Transverse colon (tissue), 4 donors: ENCODE measurements around the gene PJVK. TPM values are rescaled to one million over a fixed set of nuclear protein-coding genes. Genes with fewer than 3 reads are reported as not detected.
A peak's percentile ranks its signal among the peaks of the same experiment; 100 is the strongest.
"Not testable (repeated sequence)": the region's sequence is repeated elsewhere in the genome, so short reads cannot be mapped to it uniquely, and the experiment has no call there.

Source experiments
- DNase-seq: peaks from one replicate; pipeline ENCODE4 v3.0.0-alpha.2; 2019
- H3K27ac ChIP-seq, 4 donors: fragments of 200-600 bp; sonication (generic); 2 replicates each; pipeline ENCODE4 v1.5.1; 2016 to 2018; ENCODE audit warnings: inconsistent platforms in 4 of 4
- H3K27me3 ChIP-seq: fragments of 200-600 bp; sonication (generic); 2 replicates; pipeline ENCODE4 v1.5.1; 2017; ENCODE audit warnings: inconsistent platforms
- H3K36me3 ChIP-seq, 4 donors: fragments of 200-600 bp; sonication (generic); 2 replicates each; pipeline ENCODE4 v1.5.1; 2017 to 2019; ENCODE audit warnings: inconsistent platforms in 4 of 4
- H3K4me1 ChIP-seq, 4 donors: fragments of 200-600 bp; sonication (generic); 2 replicates each; pipeline ENCODE4 v1.5.1; 2017 to 2020; ENCODE audit warnings: inconsistent platforms in 4 of 4
- H3K4me3 ChIP-seq, 4 donors: fragments of 200-600 bp; sonication (generic); 1 replicate in 1 of 4; 2 replicates in 3 of 4; pipeline versions ENCODE4 v1.5.1 to v1.6.1; 2017 to 2019; ENCODE audit warnings: inconsistent platforms in 4 of 4
- H3K9me3 ChIP-seq, 2 donors: fragments of 200-600 bp; sonication (generic); 2 replicates each; pipeline ENCODE4 v1.5.1; 2017 to 2019; ENCODE audit warnings: inconsistent platforms in 2 of 2
- EP300 ChIP-seq: sonication (generic); formaldehyde crosslinking; IDR thresholded peaks from one replicate; pipeline ENCODE4 v1.6.1; 2017; ENCODE audit warnings: antibody characterized with exemption, low read depth
- POLR2A ChIP-seq: fragments of 450-650 bp; IDR thresholded peaks from one replicate; pipeline ENCODE4 v1.6.1; 2016; ENCODE audit warnings: antibody characterized with exemption, mild to moderate bottlenecking, moderate library complexity
- POLR2AphosphoS5 ChIP-seq, 3 donors: sonication (generic); formaldehyde crosslinking; IDR thresholded peaks; one replicate each; pipeline ENCODE4 v1.6.1; 2016; ENCODE audit warnings: antibody characterized with exemption in 3 of 3
- WGBS, 2 donors: methylation state at CpG; one replicate each; pipeline ENCODE4 v1.1.5; 2018; ENCODE audit warnings: low coverage in 1 of 2; 5-methylcytosine and 5-hydroxymethylcytosine counted together
- in situ Hi-C, 4 donors: fragments of 200-750 bp; cut with MboI; loops; one replicate each; pipeline versions ENCODE4 v1.15.0 to v1.15.1; 2017; ENCODE audit warnings: low sequenced_read_pairs in 3 of 4, low pct_ligation_motif_present in 1 of 4, low pct_unique_long_range_greater_than_20kb in 1 of 4
- intact Hi-C: fragments of 100-400 bp; cut with DNase I; formaldehyde crosslinking; loops from one replicate; pipeline ENCODE4 v1.15.1; 2023; ENCODE audit warnings: low total_unique reads
- total RNA-seq, 4 donors: library from RNA; depleted of rRNA; stranded (reverse); fragments of >200 nt; gene quantifications; one replicate each; pipeline ENCODE4 v1.1.0, GENCODE V29; 2016
- TF ChIP-seq, protein P1 (sequence below), 5 experiments: fragments of 200-600 bp in 3 of 5; fragments of 450-650 bp in 2 of 5; sonication (generic) in 3 of 5; IDR thresholded peaks; 1 replicate in 2 of 5; 2 replicates in 3 of 5; pipeline ENCODE4 v1.5.1; 2016 to 2017; ENCODE audit warnings: antibody characterized with exemption in 5 of 5, inconsistent platforms in 3 of 5, mild to moderate bottlenecking in 2 of 5, moderate library complexity in 1 of 5

PJVK gene
- total RNA-seq, 4 donors from 2014 or later, result 1.6 to 3.2 TPM; not detected in 2

DNA sequence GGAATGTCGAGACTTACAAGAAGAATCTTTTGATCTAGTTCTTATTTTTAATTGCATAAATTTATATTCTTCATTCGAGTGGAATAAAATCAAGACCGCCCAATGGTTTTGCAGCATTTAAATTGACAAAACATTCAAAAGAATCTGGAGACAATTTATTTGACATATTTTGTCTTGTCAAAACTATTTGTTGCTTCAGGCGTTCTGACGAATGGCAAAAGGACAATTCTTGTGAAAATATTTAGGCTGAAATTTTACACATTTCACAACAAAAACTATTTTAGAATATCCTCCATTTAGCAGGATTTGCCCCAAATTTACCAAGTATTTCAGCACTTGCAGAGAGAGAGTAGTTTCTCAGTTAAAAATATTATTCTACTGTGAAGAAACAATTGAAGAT is 41.9 kb upstream of the PJVK start:
- Histone ChIP-seq H3K4me1 (peaks cover 0 to 14% (median 7%) of the 10 kb centered on the region in 4 donors), H3K9me3 (no peaks in the 10 kb centered on the region), H3K36me3 (no peaks in the 10 kb centered on the region), H3K4me3 (no peak overlapping the region), H3K27ac (no peak overlapping the region), H3K27me3 (no peaks in the 10 kb centered on the region)
- no peak for TF ChIP-seq EP300
- TF ChIP-seq POLR2A, result no peak
- TF ChIP-seq POLR2AphosphoS5 (IDR thresholded peaks at IDR 0.05), result no peak
- TF ChIP-seq, protein P1, sequence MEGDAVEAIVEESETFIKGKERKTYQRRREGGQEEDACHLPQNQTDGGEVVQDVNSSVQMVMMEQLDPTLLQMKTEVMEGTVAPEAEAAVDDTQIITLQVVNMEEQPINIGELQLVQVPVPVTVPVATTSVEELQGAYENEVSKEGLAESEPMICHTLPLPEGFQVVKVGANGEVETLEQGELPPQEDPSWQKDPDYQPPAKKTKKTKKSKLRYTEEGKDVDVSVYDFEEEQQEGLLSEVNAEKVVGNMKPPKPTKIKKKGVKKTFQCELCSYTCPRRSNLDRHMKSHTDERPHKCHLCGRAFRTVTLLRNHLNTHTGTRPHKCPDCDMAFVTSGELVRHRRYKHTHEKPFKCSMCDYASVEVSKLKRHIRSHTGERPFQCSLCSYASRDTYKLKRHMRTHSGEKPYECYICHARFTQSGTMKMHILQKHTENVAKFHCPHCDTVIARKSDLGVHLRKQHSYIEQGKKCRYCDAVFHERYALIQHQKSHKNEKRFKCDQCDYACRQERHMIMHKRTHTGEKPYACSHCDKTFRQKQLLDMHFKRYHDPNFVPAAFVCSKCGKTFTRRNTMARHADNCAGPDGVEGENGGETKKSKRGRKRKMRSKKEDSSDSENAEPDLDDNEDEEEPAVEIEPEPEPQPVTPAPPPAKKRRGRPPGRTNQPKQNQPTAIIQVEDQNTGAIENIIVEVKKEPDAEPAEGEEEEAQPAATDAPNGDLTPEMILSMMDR (IDR thresholded peaks at IDR 0.05), result no peak
- in situ Hi-C loops, result loop anchor here (25.0 kb wide), 2 partner anchors 272 to 297 kb away; partner anchors contain the start of gene RBM45 (in 2 of the 4)
- WGBS, 2 donors, result 81 to 89% methylated on average over 5 of the region's 5 CpGs
- DNase-seq, result no peak
- intact Hi-C loops, result no loop called here

DNA sequence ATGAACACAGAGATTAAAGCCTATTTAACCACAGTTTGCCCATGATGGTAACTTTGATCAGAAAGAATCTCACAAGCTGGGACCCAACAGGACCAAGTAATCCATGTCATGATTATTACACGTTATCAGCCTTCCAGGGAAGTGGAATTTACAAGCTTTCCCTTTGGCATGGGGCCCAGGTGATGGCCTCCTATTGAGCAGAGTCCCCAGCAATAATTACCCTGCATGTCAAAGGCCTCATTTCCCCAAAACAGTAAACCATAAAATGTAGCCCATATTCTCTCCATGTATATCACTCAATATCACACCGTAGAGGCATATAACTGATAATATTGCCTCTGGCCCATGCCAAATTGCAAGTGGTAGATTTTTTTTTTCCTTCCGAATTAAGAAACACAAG is 39.1 kb upstream of the PJVK start:
- intact Hi-C loops, result no loop called here
- in situ Hi-C loops, result loop anchor here (25.0 kb wide), 2 partner anchors 275 to 300 kb away; partner anchors contain the start of gene RBM45 (in 2 of the 4)

DNA sequence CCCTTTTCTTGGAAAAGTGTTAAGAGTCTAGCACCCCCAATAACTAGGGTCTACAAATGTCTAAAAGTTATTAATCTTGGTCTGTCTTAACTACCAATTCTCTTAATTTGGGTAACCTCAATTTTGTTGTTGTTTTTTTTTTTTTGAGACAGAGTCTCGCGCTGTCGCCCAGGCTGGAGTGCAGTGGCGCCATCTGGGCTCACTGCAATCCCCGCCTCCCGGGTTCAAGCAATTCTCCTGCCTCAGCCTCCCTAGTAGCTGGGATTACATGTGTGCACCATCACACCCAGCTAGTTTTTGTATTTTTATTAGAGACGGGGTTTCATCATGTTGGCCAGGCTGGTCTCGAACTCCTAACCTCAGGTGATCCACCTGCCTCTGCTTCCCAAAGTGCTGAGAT is 38.7 kb upstream of the PJVK start:
- DNase-seq, H3K36me3 ChIP-seq, intact Hi-C loops, H3K4me3 ChIP-seq, H3K27ac ChIP-seq, H3K9me3 ChIP-seq, H3K27me3 ChIP-seq: not testable (repeated sequence)
- H3K4me1 ChIP-seq, result peaks cover 4 to 23% (median 7%) of the 10 kb centered on the region in 4 donors
- 98% methylated on average over 6 to 8 of the region's 8 CpGs for WGBS, 2 donors
- in situ Hi-C loops, result loop anchor here (25.0 kb wide), 2 partner anchors 275 to 300 kb away; partner anchors contain the start of gene RBM45 (in 2 of the 4)

More for the DNA sequence above, 39.1 kb upstream of the PJVK start:
- Histone ChIP-seq H3K27ac (no peak overlapping the region), H3K9me3 (no peaks in the 10 kb centered on the region), H3K27me3 (no peaks in the 10 kb centered on the region), H3K4me3 (no peak overlapping the region), H3K4me1 (peaks cover 4 to 23% (median 7%) of the 10 kb centered on the region in 4 donors), H3K36me3 (no peaks in the 10 kb centered on the region)
- DNase-seq, result no peak
- 53 to 89% methylated on average over 1 to 3 of the region's 3 CpGs for WGBS, 2 donors
- TF ChIP-seq EP300, result no peak
- TF ChIP-seq, protein P1 (IDR thresholded peaks at IDR 0.05), result no peak
- TF ChIP-seq POLR2AphosphoS5 (IDR thresholded peaks at IDR 0.05), result no peak
- no peak for TF ChIP-seq POLR2A

DNA sequence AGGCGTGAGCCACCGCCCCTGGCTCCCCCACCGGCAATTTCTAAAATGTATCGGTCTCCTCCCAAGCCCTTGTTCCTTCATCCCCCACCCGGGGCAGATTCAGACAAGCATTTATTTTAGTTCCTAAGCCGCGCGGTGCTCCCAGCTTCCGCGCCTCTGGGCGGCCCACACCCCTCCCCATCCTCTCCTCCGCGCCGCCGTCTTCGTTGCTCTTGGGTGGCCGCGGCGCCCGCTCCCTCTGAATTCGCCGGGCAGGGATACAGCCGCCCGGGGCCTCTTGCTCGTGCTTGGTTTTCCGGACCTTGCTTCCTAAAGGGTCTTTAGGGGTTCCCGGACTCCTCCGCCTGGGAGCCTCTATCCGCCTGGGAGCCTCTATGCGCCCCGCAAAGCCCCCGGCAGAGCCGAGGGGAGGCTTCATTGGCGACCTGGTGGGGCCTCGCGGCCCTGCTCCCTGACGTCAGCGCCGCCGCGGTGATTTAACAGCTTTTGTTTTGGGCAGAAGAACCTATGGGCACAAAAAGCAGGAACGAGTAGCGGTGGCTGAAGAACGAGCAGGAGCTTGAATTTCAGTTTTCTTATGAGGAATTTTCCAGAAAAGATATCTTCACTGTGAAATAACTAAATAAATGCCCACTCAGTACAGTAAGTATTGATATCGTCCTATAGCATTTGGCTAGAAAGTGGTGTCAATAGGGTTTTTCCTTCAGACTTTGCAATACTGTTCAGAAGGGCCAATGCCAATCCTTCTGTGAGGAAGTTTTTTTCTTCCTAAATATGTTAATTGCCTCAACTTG is 37.5 kb upstream of the PJVK start:
- no peaks in the 10 kb centered on the region for H3K27me3 ChIP-seq
- H3K4me3 ChIP-seq, result peak overlapping the region; percentile 43 to 78 (median 61)
- no peaks in the 10 kb centered on the region for H3K36me3 ChIP-seq
- H3K4me1 ChIP-seq, result peaks cover 4 to 25% (median 7%) of the 10 kb centered on the region in 4 donors
- no peaks in the 10 kb centered on the region for H3K9me3 ChIP-seq
- in situ Hi-C loops, result loop anchor here (25.0 kb wide), 2 partner anchors 276 to 301 kb away; partner anchors contain the start of gene RBM45 (in 2 of the 4)
- DNase-seq, result peak; percentile 76
- peak in 1 of 3 donors; percentile 28 for TF ChIP-seq POLR2AphosphoS5 (IDR thresholded peaks at IDR 0.05)
- no peak for TF ChIP-seq EP300
- peak; percentile 32 for TF ChIP-seq POLR2A
- peak overlapping the region; percentile 85 to 94 (median 92) for H3K27ac ChIP-seq
- intact Hi-C loops, result no loop called here
- 0 to 2% methylated on average over 4 to 45 of the region's 45 CpGs for WGBS, 2 donors
